ENCODE data around the gene PLCL2.

Gene PLCL2

DNA sequence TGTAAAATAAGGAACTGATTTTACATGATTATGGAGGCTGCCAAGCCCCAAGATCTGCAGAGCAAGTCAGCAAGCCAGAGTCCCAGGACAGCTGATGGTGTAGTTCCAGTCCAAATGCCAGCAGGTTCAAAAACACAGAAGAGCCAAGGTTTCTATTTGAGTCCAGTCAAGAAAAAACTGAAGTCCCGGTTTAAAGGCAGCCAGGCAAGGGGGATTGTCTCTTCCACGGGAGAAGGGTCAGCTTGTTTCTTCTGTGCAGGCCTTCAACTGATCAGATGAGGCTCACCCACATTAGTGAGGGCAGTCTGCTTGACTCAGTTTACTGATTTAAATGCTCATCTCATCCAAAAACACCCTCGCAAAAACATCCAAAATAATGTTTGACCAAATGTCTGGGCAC lies 246.2 kb downstream of the PLCL2 start:
- DNase-seq = no peak

DNA sequence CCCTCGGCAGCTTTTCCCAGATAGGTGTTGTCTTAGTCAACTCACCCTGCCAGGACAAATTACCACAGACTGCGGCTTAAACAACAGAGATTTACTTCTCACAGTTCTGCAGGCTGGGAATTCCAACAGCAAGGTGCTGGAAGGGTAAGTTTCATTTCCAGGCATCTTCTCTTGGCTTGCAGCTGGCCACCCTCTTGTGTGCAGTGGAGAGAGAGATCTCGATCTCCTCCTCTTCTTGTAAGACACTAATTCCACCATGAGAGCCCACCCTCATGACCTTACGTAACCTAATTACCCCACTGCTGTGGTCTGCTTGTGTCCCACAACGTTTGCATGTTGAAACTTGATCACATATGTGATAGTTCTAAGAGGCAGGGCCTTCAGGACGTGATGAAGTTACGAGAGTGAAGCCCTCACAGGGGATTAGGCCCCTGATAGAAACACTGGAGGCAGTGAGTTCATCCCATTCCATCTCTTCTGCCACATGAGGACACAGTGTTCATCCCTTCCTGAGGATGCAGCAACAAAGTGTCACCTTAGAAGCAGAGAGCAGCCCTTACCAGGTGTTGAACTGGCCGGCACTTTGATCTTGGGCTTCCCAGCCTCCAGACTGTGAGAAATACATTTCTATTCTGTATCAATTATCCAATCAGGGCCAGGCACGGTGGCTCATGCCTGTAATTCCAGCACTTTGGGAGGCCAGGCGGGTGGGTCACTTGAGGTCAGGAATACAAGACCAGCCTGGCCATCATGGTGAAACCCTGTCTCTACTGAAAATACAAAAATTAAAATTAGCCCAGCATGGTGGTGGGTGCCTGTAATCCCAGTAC lies 247.7 kb downstream of the PLCL2 start:
- DNase-seq = no peak

- no peak for DNase-seq
These were observed 249.1 kb downstream of the PLCL2 start for GRCh38 chr3:17133632-17134545.

DNA sequence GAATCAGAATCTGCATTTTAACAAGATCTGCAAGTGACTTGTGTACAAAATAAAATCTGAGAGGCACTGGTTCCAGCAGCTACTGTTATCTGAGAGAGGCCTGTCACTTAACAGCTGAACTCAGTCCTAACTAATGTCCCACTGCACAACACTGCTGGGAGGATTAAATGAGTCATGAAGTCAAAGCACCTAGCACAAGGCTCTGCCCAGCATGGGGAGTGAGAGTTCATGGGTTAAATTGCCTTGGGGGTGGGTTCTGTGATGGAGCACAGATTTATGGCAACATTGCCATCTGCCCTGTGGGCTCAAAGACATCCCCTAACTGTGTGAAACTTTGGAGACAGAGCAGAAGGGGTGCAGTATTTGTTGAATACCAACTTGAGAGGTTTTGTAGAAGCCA lies 250.9 kb downstream of the PLCL2 start:
- DNase-seq = no peak

DNA sequence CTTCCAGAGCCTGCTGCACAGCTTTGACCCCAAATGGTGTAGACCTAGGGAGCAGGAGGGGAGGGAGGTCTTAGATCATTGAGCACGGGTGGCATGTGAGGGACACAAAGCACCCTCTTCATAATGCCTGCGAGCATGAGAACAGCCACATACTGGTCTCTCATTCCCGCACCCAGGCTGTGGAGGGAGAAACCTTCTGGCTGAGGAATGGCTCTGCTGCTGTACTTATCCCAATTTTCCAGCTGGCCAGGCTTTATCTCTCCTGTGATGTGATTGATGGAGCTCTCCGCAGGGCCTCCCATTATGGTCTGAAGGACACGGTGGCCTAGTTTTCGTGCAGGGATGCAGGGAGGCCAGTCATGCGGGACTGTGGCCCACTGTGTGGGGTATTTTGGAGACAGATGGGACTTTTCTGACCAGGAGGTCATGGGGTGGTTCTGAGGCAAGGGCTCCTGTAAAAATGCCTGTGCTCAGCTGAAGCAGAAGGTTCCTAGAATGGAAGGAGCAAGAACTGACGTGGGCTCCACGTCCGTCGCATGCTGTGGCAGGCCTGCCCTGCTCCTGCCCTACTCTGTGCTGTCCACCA lies 251.5 kb downstream of the PLCL2 start:
- no peak for DNase-seq

DNA sequence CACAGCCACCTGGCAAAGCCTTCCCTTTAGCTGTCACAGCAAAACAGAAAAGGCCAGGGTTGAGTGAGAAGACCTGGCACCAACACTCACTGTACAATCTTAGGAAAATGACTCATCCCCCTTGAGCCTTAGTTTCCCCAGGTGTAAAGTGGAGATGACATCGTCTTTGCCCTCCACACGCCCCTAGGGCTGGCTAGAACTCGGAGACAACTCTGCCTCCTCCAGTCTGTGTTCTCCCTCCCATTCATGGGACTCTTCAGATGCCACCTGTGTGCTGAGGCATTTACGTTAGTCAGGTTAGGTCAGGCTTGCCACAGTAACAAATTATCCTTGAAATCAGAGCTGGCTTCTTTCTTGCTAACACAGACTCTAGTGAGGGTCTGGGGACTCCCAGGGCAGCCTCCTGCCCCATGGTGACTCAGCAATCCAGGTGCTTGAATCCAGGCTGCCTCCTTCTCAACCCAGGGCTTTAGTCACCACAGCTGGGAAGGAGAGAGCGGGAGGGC lies 252.6 kb downstream of the PLCL2 start:
- no peak for DNase-seq

GRCh38 chr3:17138246-17139039 lies 253.7 kb downstream of the PLCL2 start:
- DNase-seq = no peak

Data from MV-4-11 (cell line).